ENCODE data around the gene APOLD1. TPM values are rescaled to one million over a fixed set of nuclear protein-coding genes. Genes with fewer than 3 reads are reported as not detected.

Gene APOLD1
- total and polyA plus RNA-seq, 4 donors: 1.4 to 5.1 (median 2.6) TPM

- no peak for TF ChIP-seq YY1 (IDR thresholded peaks at IDR 0.05)
- TF ChIP-seq HNF4G (IDR thresholded peaks at IDR 0.05): no peak
- no peak for TF ChIP-seq GABPA (IDR thresholded peaks at IDR 0.05 in 1 of 2, conservative IDR thresholded peaks at IDR 0.05 in 1 of 2)
- TF ChIP-seq, protein P1, sequence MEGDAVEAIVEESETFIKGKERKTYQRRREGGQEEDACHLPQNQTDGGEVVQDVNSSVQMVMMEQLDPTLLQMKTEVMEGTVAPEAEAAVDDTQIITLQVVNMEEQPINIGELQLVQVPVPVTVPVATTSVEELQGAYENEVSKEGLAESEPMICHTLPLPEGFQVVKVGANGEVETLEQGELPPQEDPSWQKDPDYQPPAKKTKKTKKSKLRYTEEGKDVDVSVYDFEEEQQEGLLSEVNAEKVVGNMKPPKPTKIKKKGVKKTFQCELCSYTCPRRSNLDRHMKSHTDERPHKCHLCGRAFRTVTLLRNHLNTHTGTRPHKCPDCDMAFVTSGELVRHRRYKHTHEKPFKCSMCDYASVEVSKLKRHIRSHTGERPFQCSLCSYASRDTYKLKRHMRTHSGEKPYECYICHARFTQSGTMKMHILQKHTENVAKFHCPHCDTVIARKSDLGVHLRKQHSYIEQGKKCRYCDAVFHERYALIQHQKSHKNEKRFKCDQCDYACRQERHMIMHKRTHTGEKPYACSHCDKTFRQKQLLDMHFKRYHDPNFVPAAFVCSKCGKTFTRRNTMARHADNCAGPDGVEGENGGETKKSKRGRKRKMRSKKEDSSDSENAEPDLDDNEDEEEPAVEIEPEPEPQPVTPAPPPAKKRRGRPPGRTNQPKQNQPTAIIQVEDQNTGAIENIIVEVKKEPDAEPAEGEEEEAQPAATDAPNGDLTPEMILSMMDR (IDR thresholded peaks at IDR 0.05; ENCODE audit: low read depth, low read length, missing input control): no peak
Observed at GRCh38 chr12:12744546-12745305, 40.7 kb upstream of the APOLD1 start (continued).

DNA sequence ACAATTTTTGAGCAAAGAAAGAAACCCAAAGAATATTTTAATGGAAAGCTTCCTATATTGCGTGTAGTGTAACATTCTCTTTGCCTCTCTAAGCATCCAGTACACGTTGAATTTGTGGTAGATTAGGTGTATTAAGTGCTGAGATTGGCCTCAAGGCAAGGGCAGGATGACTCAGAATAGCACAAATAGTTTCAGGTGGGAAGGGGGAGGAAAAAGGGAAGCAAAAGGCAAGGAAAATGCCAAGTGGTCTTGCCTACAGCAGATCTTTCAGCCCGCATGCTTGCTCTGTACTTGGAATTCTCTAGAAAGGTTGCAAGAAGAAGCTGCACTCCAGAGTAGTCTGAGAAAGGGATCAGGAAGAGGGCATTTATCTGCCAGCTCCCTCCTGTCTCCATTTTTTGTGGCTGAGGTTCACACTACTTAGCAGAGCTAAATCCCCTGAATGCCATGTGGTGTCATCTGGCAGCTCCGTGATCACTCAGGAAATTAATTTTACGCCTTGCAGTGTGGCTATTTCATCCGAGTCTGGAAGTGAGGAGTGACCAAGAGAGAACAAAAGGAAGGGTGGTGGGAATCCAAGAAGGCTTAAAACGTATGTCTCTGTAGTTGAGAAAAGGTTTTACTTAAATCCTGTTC lies 39.8 kb upstream of the APOLD1 start:
- 88% methylated on average over 7 of the region's 7 CpGs for WGBS

More for the DNA sequence above, 39.8 kb upstream of the APOLD1 start:
- Histone ChIP-seq H3K27me3 (ENCODE audit: control insufficient read depth in 4 of 4, insufficient read depth in 4 of 4, low read length in 3 of 4) (no peaks in the 10 kb centered on the region), H3K36me3 (ENCODE audit: control insufficient read depth in 4 of 4, insufficient read depth in 3 of 4, low read depth in 1 of 4, low read length in 3 of 4) (no peaks in the 10 kb centered on the region), H3K4me1 (ENCODE audit: control insufficient read depth in 4 of 4, insufficient read depth in 4 of 4, low read length in 3 of 4) (no peaks in the 10 kb centered on the region), H3K9ac (ENCODE audit: low read depth in 1 of 2, low read length in 2 of 2) (no peak overlapping the region), H3K9me3 (ENCODE audit: control insufficient read depth in 4 of 4, low read length in 3 of 4) (no peaks in the 10 kb centered on the region), H3K27ac (ENCODE audit: low read depth in 1 of 2, low read length in 2 of 2) (no peak overlapping the region), H3K4me3 (ENCODE audit: low read depth in 1 of 3, low read length in 3 of 3) (no peak overlapping the region)
- TF ChIP-seq RAD21 (IDR thresholded peaks at IDR 0.05): no peak
- no peak for TF ChIP-seq REST (IDR thresholded peaks at IDR 0.05)
- no peak for TF ChIP-seq JUND (IDR thresholded peaks at IDR 0.05)
- no peak for TF ChIP-seq YY1 (IDR thresholded peaks at IDR 0.05)
- TF ChIP-seq, protein P1 (IDR thresholded peaks at IDR 0.05; ENCODE audit: low read depth, low read length, missing input control): no peak
- no peak for TF ChIP-seq HNF4G (IDR thresholded peaks at IDR 0.05)
- no peak for TF ChIP-seq RXRA (IDR thresholded peaks at IDR 0.05)
- no peak for TF ChIP-seq FOXA2 (IDR thresholded peaks at IDR 0.05)
- TF ChIP-seq, protein P2, sequence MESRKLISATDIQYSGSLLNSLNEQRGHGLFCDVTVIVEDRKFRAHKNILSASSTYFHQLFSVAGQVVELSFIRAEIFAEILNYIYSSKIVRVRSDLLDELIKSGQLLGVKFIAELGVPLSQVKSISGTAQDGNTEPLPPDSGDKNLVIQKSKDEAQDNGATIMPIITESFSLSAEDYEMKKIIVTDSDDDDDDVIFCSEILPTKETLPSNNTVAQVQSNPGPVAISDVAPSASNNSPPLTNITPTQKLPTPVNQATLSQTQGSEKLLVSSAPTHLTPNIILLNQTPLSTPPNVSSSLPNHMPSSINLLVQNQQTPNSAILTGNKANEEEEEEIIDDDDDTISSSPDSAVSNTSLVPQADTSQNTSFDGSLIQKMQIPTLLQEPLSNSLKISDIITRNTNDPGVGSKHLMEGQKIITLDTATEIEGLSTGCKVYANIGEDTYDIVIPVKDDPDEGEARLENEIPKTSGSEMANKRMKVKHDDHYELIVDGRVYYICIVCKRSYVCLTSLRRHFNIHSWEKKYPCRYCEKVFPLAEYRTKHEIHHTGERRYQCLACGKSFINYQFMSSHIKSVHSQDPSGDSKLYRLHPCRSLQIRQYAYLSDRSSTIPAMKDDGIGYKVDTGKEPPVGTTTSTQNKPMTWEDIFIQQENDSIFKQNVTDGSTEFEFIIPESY (IDR thresholded peaks at IDR 0.05): no peak
- TF ChIP-seq ATF3 (IDR thresholded peaks at IDR 0.05): no peak
- DNase-seq (ENCODE audit: low spot score): no peak

All from liver (tissue), 9 donors.